HFF-Myc (cell line): ENCODE measurements around the gene WSB1.

Experiments used
- DNase-seq: peaks from one replicate; pipeline ENCODE4 v3.0.0-alpha.2; 2011; ENCODE audit warnings: low read depth; ENCODE audit errors: extremely low read depth
- H3K4me3 ChIP-seq: replicated peaks from 2 replicates; pipeline ENCODE4 v1.5.1; 2011; ENCODE audit warnings: low read depth, mild to moderate bottlenecking, control low read depth, low read length
- TF ChIP-seq, protein P1 (sequence below): IDR thresholded peaks from 2 replicates; pipeline ENCODE4 v1.5.1; 2012; ENCODE audit warnings: mild to moderate bottlenecking, low read depth, low read length, control low read depth; ENCODE audit errors: missing control alignments

Gene WSB1

DNA sequence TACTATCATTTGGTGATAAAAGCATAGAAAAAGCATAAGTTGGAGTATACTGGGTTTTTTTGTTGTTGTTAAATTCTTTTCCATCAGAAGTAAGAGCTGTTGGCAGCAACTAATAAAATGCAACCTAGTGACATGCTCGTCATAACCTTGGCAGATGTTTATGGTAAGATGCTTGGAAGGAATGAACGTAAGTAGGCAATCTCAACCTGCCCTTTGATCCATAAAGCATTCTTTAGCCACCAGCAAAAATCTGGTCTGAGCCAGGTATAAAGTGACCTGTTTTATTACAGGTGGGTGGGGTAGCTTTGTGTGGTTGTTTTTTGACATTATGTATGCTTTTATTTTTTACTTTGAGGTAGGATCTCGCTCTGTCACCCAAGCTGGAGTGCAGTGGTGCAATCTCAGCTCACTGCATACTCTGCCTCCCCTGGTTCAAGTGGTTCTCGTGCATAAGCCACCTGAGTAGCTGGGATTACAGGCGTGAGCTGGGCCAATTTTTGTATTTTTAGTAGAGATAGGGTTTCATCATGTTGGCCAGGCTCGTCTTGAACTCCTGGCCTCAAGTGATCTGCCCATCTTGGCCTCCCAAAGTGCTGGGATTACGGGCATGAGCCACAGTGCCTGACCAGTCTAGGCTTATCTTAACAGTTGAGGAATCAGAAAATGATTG is 22.0 kb downstream of the WSB1 start:
- H3K4me3 ChIP-seq: no peak overlapping the region
- TF ChIP-seq, protein P1, sequence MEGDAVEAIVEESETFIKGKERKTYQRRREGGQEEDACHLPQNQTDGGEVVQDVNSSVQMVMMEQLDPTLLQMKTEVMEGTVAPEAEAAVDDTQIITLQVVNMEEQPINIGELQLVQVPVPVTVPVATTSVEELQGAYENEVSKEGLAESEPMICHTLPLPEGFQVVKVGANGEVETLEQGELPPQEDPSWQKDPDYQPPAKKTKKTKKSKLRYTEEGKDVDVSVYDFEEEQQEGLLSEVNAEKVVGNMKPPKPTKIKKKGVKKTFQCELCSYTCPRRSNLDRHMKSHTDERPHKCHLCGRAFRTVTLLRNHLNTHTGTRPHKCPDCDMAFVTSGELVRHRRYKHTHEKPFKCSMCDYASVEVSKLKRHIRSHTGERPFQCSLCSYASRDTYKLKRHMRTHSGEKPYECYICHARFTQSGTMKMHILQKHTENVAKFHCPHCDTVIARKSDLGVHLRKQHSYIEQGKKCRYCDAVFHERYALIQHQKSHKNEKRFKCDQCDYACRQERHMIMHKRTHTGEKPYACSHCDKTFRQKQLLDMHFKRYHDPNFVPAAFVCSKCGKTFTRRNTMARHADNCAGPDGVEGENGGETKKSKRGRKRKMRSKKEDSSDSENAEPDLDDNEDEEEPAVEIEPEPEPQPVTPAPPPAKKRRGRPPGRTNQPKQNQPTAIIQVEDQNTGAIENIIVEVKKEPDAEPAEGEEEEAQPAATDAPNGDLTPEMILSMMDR: no peak
- DNase-seq: no peak

DNA sequence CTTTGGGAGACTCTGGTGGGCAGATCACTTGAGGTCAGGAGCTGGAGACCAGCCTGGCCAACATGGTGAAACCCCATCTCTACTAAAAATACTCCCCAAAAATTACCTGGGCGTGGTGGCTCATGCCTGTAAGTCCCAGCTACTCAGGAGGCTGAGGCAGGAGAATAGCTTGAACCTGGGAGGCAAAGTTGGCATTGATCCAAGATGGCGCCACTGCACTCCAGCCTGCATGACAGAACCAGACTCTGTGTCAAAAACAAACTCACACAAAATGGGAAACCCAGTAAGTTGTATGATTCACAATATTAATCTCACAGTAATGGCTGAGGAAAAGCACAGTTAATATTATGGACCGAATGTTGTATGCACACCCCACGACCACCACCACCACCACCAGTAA is 24.3 kb downstream of the WSB1 start:
- TF ChIP-seq, protein P1: no peak
- DNase-seq: no peak

DNA sequence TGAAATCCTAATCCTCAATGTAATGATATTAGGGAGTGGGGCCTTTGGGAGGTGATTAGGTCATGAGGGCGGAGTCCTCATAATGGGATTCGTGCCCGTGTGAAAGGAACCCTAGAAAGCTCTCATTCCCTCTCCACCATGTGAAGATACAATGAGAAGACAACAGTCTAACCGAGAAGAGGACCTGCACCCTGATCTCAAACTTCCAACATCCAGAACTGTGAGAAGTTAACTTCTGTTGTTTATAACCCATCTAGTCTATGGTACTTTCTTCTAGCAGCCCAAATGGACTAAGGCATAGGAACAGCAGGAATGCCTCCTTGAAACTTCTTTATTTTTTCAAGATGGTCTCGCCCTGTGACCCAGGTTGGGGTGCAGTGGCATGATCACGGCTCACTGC is 24.7 kb downstream of the WSB1 start:
- no peak for DNase-seq
- H3K4me3 ChIP-seq: no peak overlapping the region
- TF ChIP-seq, protein P1: no peak

More for the DNA sequence above, 24.3 kb downstream of the WSB1 start:
- H3K4me3 ChIP-seq: no peak overlapping the region

DNA sequence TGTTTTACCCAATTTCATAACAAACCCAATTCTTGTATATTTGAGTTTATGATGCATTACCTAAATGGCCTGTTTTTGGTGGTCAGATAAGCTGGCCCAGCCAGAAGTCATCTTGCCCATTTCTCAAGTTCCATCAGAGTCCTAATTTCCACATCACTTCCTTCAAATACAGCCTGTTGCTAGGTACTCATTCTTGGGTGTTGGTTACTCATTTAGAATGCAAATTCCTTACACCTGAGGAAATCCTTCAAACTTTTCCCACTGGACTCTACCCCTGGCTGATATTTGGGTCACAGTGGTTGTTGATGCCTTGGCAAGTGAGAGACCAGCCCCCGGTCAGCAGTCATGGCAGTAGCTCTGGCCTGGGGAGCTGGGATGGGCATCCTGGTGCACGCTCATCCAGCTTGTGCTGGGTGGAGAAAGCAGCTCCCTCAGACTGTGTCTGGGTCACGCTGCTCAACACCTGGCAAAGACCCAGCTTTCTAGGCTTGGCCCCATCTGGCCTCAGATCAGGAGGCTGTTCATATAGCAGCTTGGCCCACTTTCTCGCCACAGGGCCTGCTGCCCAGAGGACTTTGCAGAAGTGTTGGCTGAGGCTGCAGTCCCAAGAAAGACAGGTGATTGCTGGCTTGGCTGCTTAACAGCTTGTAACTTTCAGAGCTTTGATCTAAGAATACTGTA is 25.8 kb downstream of the WSB1 start:
- no peak for DNase-seq
- TF ChIP-seq, protein P1: no peak
- H3K4me3 ChIP-seq: no peak overlapping the region

DNA sequence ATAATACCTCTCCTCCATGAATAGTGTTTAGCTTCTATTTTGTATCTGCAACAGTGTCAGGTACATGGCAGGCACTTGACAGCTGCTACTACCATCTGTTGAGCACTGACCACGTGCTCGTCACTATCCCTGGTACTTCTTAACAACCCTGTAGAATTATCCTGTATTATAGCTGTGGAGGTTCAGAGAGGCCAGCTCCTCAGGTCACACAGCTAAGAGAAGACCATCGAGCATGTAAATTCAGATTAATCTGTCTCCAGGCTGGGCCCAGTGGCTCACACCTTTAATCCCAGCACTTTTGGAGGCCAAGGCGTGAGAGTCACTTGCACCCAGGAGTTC is 26.3 kb downstream of the WSB1 start:
- H3K4me3 ChIP-seq: no peak overlapping the region
- TF ChIP-seq, protein P1: no peak

DNA sequence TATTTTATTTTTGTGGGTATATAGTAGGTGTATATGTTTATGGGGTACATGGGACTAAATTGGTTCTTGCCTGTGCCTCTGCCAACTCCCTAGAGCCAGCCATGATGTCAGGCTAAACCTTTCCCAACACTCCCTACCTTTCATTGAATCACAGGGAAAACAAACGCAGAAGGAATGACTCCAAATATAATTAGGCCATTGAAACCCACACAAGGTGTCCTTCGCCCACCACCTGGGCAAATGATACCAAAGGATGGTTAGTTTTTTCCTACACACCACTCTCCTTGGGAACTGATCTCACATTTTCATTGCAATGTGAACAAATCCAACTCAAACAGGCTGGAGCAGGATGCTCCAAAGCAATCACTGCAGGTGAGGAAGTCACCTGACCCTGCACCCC is 27.5 kb downstream of the WSB1 start:
- TF ChIP-seq, protein P1: no peak
- DNase-seq: no peak
- no peak overlapping the region for H3K4me3 ChIP-seq

More for the DNA sequence above, 26.3 kb downstream of the WSB1 start:
- no peak for DNase-seq
